VCaP (cell line): ENCODE results near the gene PTPRT.

Experiments
- H3K27ac ChIP-seq: fragments of 450-650 bp; 2 replicates; pipeline ENCODE4 v1.5.1; 2017
- TF ChIP-seq, protein P1 (sequence below): fragments of 450-650 bp; conservative IDR thresholded peaks from 2 replicates; pipeline ENCODE4 v1.5.1; 2017; ENCODE audit warnings: mild to moderate bottlenecking, moderate library complexity

PTPRT gene

DNA sequence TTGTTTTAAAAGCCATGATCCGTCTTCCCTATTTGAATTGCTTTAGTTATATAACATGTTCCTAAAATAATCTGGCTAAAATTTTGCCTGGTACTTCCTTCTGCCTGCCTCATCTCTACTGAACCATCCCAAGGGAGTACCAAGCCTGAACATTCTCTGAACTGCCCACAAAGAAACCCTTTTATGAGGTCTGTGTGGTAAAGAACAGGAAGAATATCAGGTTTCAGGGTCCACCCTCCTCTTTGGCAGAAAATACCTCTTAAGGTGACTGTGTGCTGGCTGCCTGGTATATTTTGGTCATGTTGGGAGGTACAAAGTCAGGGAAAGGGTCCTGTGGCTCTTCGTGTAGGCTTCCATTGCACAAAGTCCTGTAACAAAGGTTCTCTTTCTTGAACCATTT lies 997.4 kb downstream of the PTPRT start:
- TF ChIP-seq, protein P1, sequence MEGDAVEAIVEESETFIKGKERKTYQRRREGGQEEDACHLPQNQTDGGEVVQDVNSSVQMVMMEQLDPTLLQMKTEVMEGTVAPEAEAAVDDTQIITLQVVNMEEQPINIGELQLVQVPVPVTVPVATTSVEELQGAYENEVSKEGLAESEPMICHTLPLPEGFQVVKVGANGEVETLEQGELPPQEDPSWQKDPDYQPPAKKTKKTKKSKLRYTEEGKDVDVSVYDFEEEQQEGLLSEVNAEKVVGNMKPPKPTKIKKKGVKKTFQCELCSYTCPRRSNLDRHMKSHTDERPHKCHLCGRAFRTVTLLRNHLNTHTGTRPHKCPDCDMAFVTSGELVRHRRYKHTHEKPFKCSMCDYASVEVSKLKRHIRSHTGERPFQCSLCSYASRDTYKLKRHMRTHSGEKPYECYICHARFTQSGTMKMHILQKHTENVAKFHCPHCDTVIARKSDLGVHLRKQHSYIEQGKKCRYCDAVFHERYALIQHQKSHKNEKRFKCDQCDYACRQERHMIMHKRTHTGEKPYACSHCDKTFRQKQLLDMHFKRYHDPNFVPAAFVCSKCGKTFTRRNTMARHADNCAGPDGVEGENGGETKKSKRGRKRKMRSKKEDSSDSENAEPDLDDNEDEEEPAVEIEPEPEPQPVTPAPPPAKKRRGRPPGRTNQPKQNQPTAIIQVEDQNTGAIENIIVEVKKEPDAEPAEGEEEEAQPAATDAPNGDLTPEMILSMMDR = no peak
- H3K27ac ChIP-seq = no peak overlapping the region

DNA sequence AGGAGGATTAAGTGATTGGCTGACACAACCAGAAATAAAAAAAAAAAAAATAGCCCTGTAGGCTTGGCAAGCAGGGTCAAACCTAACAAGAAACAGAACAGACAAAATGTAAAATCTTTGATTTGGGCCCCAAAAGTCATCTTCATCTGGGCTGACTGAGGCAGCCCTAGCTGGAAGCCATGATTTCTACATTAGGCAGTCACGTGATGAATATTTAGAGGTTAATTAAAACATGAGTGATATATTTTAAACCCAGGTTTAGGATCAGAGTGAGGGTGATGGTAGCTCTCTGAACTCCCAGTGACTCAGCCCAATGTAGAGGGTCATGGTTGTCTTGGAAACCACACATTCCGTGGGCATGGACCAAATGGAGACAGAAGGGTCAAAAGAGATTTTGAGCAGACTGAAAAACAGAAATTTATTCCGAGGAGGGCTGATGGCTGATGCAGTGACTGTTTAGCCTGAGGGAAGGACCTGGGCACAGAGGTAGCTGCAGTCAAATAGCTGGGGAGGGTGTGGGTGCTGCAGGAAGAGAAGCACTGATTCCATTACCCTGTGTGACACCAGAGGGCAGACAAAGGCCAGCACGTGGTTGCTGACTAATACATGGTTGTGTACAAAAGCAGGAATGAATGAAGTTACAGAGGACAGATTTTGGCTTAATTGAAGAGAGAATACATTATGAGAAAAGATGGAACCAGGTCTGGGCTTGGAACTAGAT lies 998.4 kb downstream of the PTPRT start:
- TF ChIP-seq, protein P1 = no peak

DNA sequence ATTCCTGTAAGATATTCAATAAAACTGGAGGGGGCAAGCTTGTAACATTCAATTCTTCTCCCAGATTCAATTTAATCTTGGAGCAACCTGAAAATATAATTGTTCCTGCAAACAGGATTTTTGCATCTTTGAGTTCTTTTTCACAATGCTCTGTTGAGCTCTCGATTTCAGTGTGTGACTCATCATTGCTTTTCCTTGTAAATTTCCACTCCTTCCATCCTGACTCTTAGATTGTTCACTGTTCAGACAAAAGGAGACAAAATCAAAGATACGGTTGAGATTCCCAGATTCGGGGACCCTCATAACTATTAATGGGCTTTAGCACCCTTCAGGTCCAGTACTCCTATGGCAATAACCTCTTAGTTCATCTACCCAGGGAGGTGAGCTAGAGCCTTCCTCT lies 999.6 kb downstream of the PTPRT start:
- H3K27ac ChIP-seq = no peak overlapping the region
- TF ChIP-seq, protein P1 = no peak

More for the DNA sequence above, 998.4 kb downstream of the PTPRT start:
- no peak overlapping the region for H3K27ac ChIP-seq

DNA sequence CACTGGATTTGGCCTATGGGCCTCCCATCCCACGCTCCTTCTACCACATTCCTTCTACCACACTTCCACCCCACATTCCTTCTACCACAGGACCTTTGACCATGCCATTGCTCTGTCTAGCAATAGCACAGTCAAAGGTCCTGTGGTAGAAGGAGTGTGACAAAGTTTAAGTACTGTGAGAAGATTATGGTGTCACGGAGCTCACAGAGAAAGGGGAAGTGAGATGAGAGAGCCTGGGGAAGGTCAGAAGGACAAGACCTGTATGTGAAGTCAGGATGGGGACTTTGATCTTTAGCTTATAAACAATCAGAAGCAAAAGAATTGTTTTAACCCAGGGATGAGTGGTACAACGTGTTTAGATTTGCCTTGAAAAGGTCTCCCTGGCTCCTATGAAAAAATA lies 1003.4 kb downstream of the PTPRT start:
- TF ChIP-seq, protein P1 = no peak
- H3K27ac ChIP-seq = no peak overlapping the region

DNA sequence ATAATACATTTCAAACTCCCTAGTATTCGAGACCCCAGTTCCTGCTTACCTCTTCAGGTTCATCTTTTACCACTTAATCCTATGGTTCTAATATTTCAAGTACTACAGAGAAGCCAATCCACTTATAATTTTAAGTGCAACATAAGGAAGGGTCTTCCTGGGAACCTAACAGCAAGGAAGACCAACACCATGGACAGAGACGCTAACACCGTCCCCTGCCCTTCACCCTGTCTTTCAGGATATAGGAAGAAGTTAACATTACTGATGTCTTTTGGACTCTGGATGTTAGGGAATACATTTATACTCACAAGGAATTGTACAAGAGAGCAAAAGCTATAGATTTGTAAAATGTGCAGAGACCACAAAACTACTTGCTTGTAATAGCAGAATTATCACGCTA lies 1006.6 kb downstream of the PTPRT start:
- TF ChIP-seq, protein P1 = no peak
- H3K27ac ChIP-seq = no peak overlapping the region

DNA sequence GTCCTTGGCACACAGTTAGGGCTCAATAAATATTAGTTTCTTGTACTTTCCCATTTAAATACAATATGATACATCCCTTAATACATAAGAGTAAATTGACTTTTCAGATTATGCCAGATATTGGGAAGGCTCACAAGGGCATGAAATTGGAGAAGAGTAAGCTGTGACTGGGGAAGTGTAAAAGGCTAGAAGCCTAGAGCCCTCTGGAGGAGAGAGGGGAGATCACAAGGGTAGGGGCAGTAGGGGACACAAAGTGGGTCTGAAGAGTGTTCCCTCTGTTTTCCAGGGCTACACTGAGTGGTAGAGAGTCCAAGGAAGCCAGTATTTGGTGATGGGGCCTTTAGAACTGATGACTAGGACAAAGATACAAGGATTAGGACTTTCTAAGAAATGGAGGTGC lies 1008.6 kb downstream of the PTPRT start:
- no peak overlapping the region for H3K27ac ChIP-seq
- TF ChIP-seq, protein P1 = 0 out of 2 replicates have a peak, but pooled peaks have one; percentile 31

DNA sequence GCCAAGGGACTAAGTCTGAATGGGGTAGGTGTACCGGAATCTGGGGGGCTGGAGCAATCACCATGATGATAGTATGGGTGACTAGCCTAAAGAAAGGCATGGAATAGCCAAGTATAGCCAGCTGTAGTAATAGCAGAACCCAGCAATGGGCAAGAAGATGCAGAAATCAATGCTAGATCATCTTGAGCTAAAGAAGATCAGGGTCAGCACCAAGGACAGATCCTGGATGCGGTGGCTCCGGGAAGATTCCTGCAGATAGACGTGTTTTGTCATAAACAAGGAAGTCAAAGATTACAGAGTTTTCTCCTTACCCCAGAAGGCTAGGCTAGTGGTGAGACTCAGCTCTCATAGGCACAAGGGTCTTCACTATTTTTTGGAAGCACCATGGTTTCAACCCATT lies 1009.9 kb downstream of the PTPRT start:
- H3K27ac ChIP-seq = no peak overlapping the region
- TF ChIP-seq, protein P1 = no peak
